Stimulated activated CD4-positive, alpha-beta T cell treated with anti-CD3 and anti-CD28 coated beads, TNF-alpha, amount 100 ng/mL, for 4 hours (primary cell): ENCODE data around the gene RAET1G.
"Not testable (repeated sequence)": the region's sequence is repeated elsewhere in the genome, so short reads cannot be mapped to it uniquely, and the experiment has no call there.

ENCODE experiments used
- DNase-seq, 3 experiments: peaks; one replicate each; pipeline ENCODE4 v3.0.0-alpha.2; 2020; ENCODE audit warnings: low read depth in 3 of 3

RAET1G gene

GRCh38 chr6:149897015-149897697 lies 25.8 kb downstream of the RAET1G start:
- no peak for DNase-seq

GRCh38 chr6:149896491-149896890 lies 26.4 kb downstream of the RAET1G start:
- no peak for DNase-seq

GRCh38 chr6:149895833-149896271 lies 27.1 kb downstream of the RAET1G start:
- DNase-seq: peak in 1 of 3 experiments; percentile 23

GRCh38 chr6:149895048-149895590 lies 27.8 kb downstream of the RAET1G start:
- DNase-seq: no peak

- DNase-seq: not testable (repeated sequence)
Observed at GRCh38 chr6:149891864-149892263, 31.1 kb downstream of the RAET1G start.

GRCh38 chr6:149891259-149891658 lies 31.7 kb downstream of the RAET1G start:
- DNase-seq: no peak

- no peak for DNase-seq
Observed at GRCh38 chr6:149890629-149891045, 32.3 kb downstream of the RAET1G start.

- no peak for DNase-seq
Observed at GRCh38 chr6:149889326-149889725, 33.6 kb downstream of the RAET1G start.

- DNase-seq: no peak
Observed at GRCh38 chr6:149888659-149889058, 34.3 kb downstream of the RAET1G start.

- no peak for DNase-seq
Observed at GRCh38 chr6:149888093-149888492, 34.8 kb downstream of the RAET1G start.

GRCh38 chr6:149887343-149887742 lies 35.6 kb downstream of the RAET1G start:
- DNase-seq: no peak

GRCh38 chr6:149885888-149886287 lies 37.0 kb downstream of the RAET1G start:
- no peak for DNase-seq

- no peak for DNase-seq
Observed at GRCh38 chr6:149884617-149885016, 38.3 kb downstream of the RAET1G start.

GRCh38 chr6:149884215-149884614 lies 38.7 kb downstream of the RAET1G start:
- DNase-seq: no peak

GRCh38 chr6:149881860-149882259 lies 41.1 kb downstream of the RAET1G start:
- no peak for DNase-seq

GRCh38 chr6:149881066-149881766 lies 41.7 kb downstream of the RAET1G start:
- DNase-seq: no peak

- no peak for DNase-seq
Observed at GRCh38 chr6:149877659-149878058, 45.3 kb downstream of the RAET1G start.

- no peak for DNase-seq
Observed at GRCh38 chr6:149876241-149876933, 46.5 kb downstream of the RAET1G start.

GRCh38 chr6:149872233-149872632 lies 50.7 kb downstream of the RAET1G start:
- no peak for DNase-seq

- DNase-seq: no peak
Observed at GRCh38 chr6:149871182-149871581, 51.7 kb downstream of the RAET1G start.

- DNase-seq: no peak
Observed at GRCh38 chr6:149869275-149869892, 53.5 kb downstream of the RAET1G start.
